Immature natural killer cell (primary cell): ENCODE data around the gene GLIPR2. TPM values are rescaled to one million over a fixed set of nuclear protein-coding genes. Genes with fewer than 3 reads are reported as not detected.

Source experiments
- DNase-seq, 3 donors: peaks; one replicate each; pipeline ENCODE4 v3.0.0; 2022; ENCODE audit warnings: mixed read lengths in 1 of 3
- H3K27ac Mint-ChIP-seq, 6 donors: one replicate each; pipeline ENCODE4 v1.8.0; 2020; ENCODE audit warnings: mixed read lengths in 6 of 6, mild to moderate bottlenecking in 5 of 6, inconsistent platforms in 4 of 6, moderate library complexity in 3 of 6
- H3K27me3 Mint-ChIP-seq, 3 donors: one replicate each; pipeline ENCODE4 v1.8.0; 2020 to 2021; ENCODE audit warnings: low read depth in 3 of 3, mild to moderate bottlenecking in 3 of 3, mixed read lengths in 3 of 3, moderate library complexity in 3 of 3, inconsistent platforms in 1 of 3
- H3K36me3 Mint-ChIP-seq, 3 donors: one replicate each; pipeline ENCODE4 v1.8.0; 2020; ENCODE audit warnings: mixed read lengths in 3 of 3, inconsistent platforms in 2 of 3, mild to moderate bottlenecking in 2 of 3
- H3K4me1 Mint-ChIP-seq, 2 donors: one replicate each; pipeline ENCODE4 v1.8.0; 2020; ENCODE audit warnings: inconsistent platforms in 2 of 2, mild to moderate bottlenecking in 2 of 2, mixed read lengths in 2 of 2, moderate library complexity in 1 of 2
- H3K4me3 Mint-ChIP-seq, 5 donors: one replicate each; pipeline ENCODE4 v1.8.0; 2020; ENCODE audit warnings: mild to moderate bottlenecking in 5 of 5, mixed read lengths in 5 of 5, inconsistent platforms in 3 of 5, moderate library complexity in 3 of 5
- H3K9me3 Mint-ChIP-seq, 6 donors: one replicate each; pipeline ENCODE4 v1.8.0; 2020; ENCODE audit warnings: mild to moderate bottlenecking in 6 of 6, mixed read lengths in 6 of 6, inconsistent platforms in 4 of 6, moderate library complexity in 3 of 6
- polyA plus RNA-seq, 3 donors: library from polyadenylated mRNA; unstranded; fragments of 300-500 nt; fragmentation: Illumina TruSeq; gene quantifications; one replicate each; pipeline ENCODE4 v1.2.3, GENCODE V29; 2021

The GLIPR2 gene
- polyA plus RNA-seq, 3 donors from 2014 or later: 327 to 486 (median 374) TPM

GRCh38 chr9:36142510-36143244, 6.1 kb downstream of the GLIPR2 start:
- H3K27me3 Mint-ChIP-seq: peaks cover 3 to 12% (median 8%) of the 10 kb centered on the region in 3 donors
- H3K4me3 Mint-ChIP-seq: peak overlapping the region; percentile 93 to 100 (median 97)
- DNase-seq: peak; percentile 47 to 55 (median 48)
- H3K4me1 Mint-ChIP-seq: peaks cover 100% of the 10 kb centered on the region in 2 donors
- H3K9me3 Mint-ChIP-seq: peaks cover 0 to 3% (median 0%) of the 10 kb centered on the region in 6 donors
- peaks cover 14 to 34% (median 30%) of the 10 kb centered on the region in 3 donors for H3K36me3 Mint-ChIP-seq
- H3K27ac Mint-ChIP-seq: peak overlapping the region; percentile 98 to 100 (median 100)

- peaks cover 100% of the 10 kb centered on the region in 2 donors for H3K4me1 Mint-ChIP-seq
- peak overlapping the region; percentile 98 to 100 (median 100) for H3K27ac Mint-ChIP-seq
- peaks cover 0 to 3% (median 0%) of the 10 kb centered on the region in 6 donors for H3K9me3 Mint-ChIP-seq
- DNase-seq: peak in 2 of 3 donors; percentile 36 to 49
- H3K27me3 Mint-ChIP-seq: peaks cover 3 to 11% (median 9%) of the 10 kb centered on the region in 3 donors
- H3K4me3 Mint-ChIP-seq: peak overlapping the region; percentile 93 to 100 (median 97)
- peaks cover 14 to 35% (median 32%) of the 10 kb centered on the region in 3 donors for H3K36me3 Mint-ChIP-seq
These were observed 6.7 kb downstream of the GLIPR2 start for GRCh38 chr9:36143245-36143641.

- Mint-ChIP-seq H3K27me3 (peaks cover 8 to 12% (median 12%) of the 10 kb centered on the region in 3 donors), H3K4me1 (peaks cover 97 to 100% of the 10 kb centered on the region in 2 donors), H3K27ac (peak overlapping the region; percentile 98 to 100 (median 100)), H3K36me3 (peaks cover 14 to 35% (median 35%) of the 10 kb centered on the region in 3 donors), H3K4me3 (peak overlapping the region; percentile 93 to 100 (median 97)), H3K9me3 (peaks cover 0 to 3% (median 0%) of the 10 kb centered on the region in 6 donors)
- DNase-seq: peak; percentile 68 to 71 (median 70)
These were observed 8.0 kb downstream of the GLIPR2 start for GRCh38 chr9:36144309-36145232.

GRCh38 chr9:36145970-36146369, 9.4 kb downstream of the GLIPR2 start:
- Mint-ChIP-seq H3K27ac (peak overlapping the region; percentile 98 to 100 (median 100)), H3K36me3 (peaks cover 16 to 44% (median 35%) of the 10 kb centered on the region in 3 donors), H3K9me3 (peaks cover 0 to 3% (median 0%) of the 10 kb centered on the region in 6 donors), H3K4me3 (peak overlapping the region; percentile 93 to 100 (median 97)), H3K27me3 (peaks cover 8 to 12% (median 12%) of the 10 kb centered on the region in 3 donors), H3K4me1 (peaks cover 94 to 100% of the 10 kb centered on the region in 2 donors)
- DNase-seq: no peak

GRCh38 chr9:36146651-36147050, 10.1 kb downstream of the GLIPR2 start:
- peaks cover 9 to 13% (median 12%) of the 10 kb centered on the region in 3 donors for H3K27me3 Mint-ChIP-seq
- H3K9me3 Mint-ChIP-seq: peaks cover 0 to 3% (median 0%) of the 10 kb centered on the region in 6 donors
- peaks cover 94 to 100% of the 10 kb centered on the region in 2 donors for H3K4me1 Mint-ChIP-seq
- DNase-seq: no peak
- peak overlapping the region; percentile 73 to 100 (median 100) for H3K27ac Mint-ChIP-seq
- H3K4me3 Mint-ChIP-seq: peak overlapping the region; percentile 93 to 100 (median 97)
- H3K36me3 Mint-ChIP-seq: peaks cover 18 to 46% (median 35%) of the 10 kb centered on the region in 3 donors

GRCh38 chr9:36147441-36148175, 11.1 kb downstream of the GLIPR2 start:
- Mint-ChIP-seq H3K9me3 (peaks cover 0 to 3% (median 0%) of the 10 kb centered on the region in 6 donors), H3K4me1 (peaks cover 93 to 99% of the 10 kb centered on the region in 2 donors), H3K27ac (peak overlapping the region; percentile 73 to 99 (median 85)), H3K27me3 (peaks cover 16 to 20% (median 18%) of the 10 kb centered on the region in 3 donors), H3K36me3 (peaks cover 23 to 46% (median 35%) of the 10 kb centered on the region in 3 donors), H3K4me3 (peak overlapping the region; percentile 46 to 71 (median 63))
- DNase-seq: no peak

- peak overlapping the region; percentile 35 to 71 (median 62) for H3K4me3 Mint-ChIP-seq
- H3K36me3 Mint-ChIP-seq: peaks cover 23 to 50% (median 38%) of the 10 kb centered on the region in 3 donors
- H3K27ac Mint-ChIP-seq: peak overlapping the region; percentile 73 to 99 (median 84)
- H3K4me1 Mint-ChIP-seq: peaks cover 93 to 99% of the 10 kb centered on the region in 2 donors
- peak; percentile 75 to 82 (median 76) for DNase-seq
- H3K9me3 Mint-ChIP-seq: peaks cover 0 to 3% (median 0%) of the 10 kb centered on the region in 6 donors
- H3K27me3 Mint-ChIP-seq: peaks cover 16 to 23% (median 19%) of the 10 kb centered on the region in 3 donors
These were observed 11.9 kb downstream of the GLIPR2 start for GRCh38 chr9:36148311-36149051.

GRCh38 chr9:36149197-36149596, 12.7 kb downstream of the GLIPR2 start:
- Mint-ChIP-seq H3K27me3 (peaks cover 17 to 22% (median 19%) of the 10 kb centered on the region in 3 donors), H3K27ac (peak overlapping the region; percentile 73 to 100 (median 90)), H3K9me3 (peaks cover 0 to 3% (median 0%) of the 10 kb centered on the region in 6 donors), H3K4me1 (peaks cover 93 to 97% of the 10 kb centered on the region in 2 donors), H3K4me3 (peak overlapping the region in 4 of 5 donors; percentile 35 to 71 (median 61)), H3K36me3 (peaks cover 26 to 53% (median 40%) of the 10 kb centered on the region in 3 donors)
- no peak for DNase-seq

GRCh38 chr9:36150574-36151315, 14.2 kb downstream of the GLIPR2 start:
- H3K4me1 Mint-ChIP-seq: peaks cover 85 to 89% of the 10 kb centered on the region in 2 donors
- peak overlapping the region; percentile 81 to 93 (median 89) for H3K4me3 Mint-ChIP-seq
- H3K27ac Mint-ChIP-seq: peak overlapping the region; percentile 95 to 100 (median 98)
- peaks cover 26 to 43% (median 31%) of the 10 kb centered on the region in 3 donors for H3K36me3 Mint-ChIP-seq
- no peak for DNase-seq
- no peaks in the 10 kb centered on the region for H3K9me3 Mint-ChIP-seq
- H3K27me3 Mint-ChIP-seq: peaks cover 15 to 17% (median 16%) of the 10 kb centered on the region in 3 donors

- Mint-ChIP-seq H3K9me3 (no peaks in the 10 kb centered on the region), H3K4me1 (peaks cover 77 to 81% of the 10 kb centered on the region in 2 donors), H3K27me3 (peaks cover 15 to 16% (median 15%) of the 10 kb centered on the region in 3 donors), H3K4me3 (peak overlapping the region; percentile 81 to 93 (median 89)), H3K36me3 (peaks cover 18 to 38% (median 25%) of the 10 kb centered on the region in 3 donors), H3K27ac (peak overlapping the region; percentile 95 to 100 (median 98))
- DNase-seq: peak; percentile 93 to 95 (median 93)
These were observed 15.0 kb downstream of the GLIPR2 start for GRCh38 chr9:36151316-36152210.
